ENCODE results near the gene CNTLN.
"Not testable (repeated sequence)": the region's sequence is repeated elsewhere in the genome, so short reads cannot be mapped to it uniquely, and the experiment has no call there.

The CNTLN gene

GRCh38 chr9:17134396-17135294 lies at the start of gene CNTLN:
Gene CNTLN (plus strand): TSS chr9:17135040. CDS start chr9:17135066, 26 bp downstream.
- peak; percentile 91 for DNase-seq

GRCh38 chr9:17088566-17088965 lies 46.3 kb upstream of the CNTLN start:
- DNase-seq: no peak

- DNase-seq: no peak
These were observed 44.8 kb upstream of the CNTLN start for GRCh38 chr9:17090041-17090440.

- peak; percentile 49 for DNase-seq
These were observed 18.4 kb upstream of the CNTLN start for GRCh38 chr9:17116400-17116837.

- DNase-seq: no peak
These were observed 17.5 kb upstream of the CNTLN start for GRCh38 chr9:17117372-17117771.

- no peak for DNase-seq
These were observed 14.6 kb upstream of the CNTLN start for GRCh38 chr9:17120203-17120602.

- DNase-seq: no peak
These were observed 13.6 kb upstream of the CNTLN start for GRCh38 chr9:17121264-17121663.

GRCh38 chr9:17130291-17130690 lies 4.5 kb upstream of the CNTLN start:
- no peak for DNase-seq

- DNase-seq: no peak
These were observed 4.1 kb upstream of the CNTLN start for GRCh38 chr9:17130725-17131124.

GRCh38 chr9:17131494-17131893 lies 3.3 kb upstream of the CNTLN start:
- DNase-seq: no peak

- peak; percentile 51 for DNase-seq
These were observed 688 bp downstream of the CNTLN start for GRCh38 chr9:17135295-17136160.

GRCh38 chr9:17137566-17137965 lies 2.7 kb downstream of the CNTLN start:
- no peak for DNase-seq

GRCh38 chr9:17138503-17138902 lies 3.7 kb downstream of the CNTLN start:
- no peak for DNase-seq

GRCh38 chr9:17140418-17140817 lies 5.6 kb downstream of the CNTLN start:
- DNase-seq: no peak

GRCh38 chr9:17148324-17148723 lies 13.5 kb downstream of the CNTLN start:
- DNase-seq: no peak

- no peak for DNase-seq
These were observed 24.6 kb downstream of the CNTLN start for GRCh38 chr9:17159469-17159868.

- no peak for DNase-seq
These were observed 25.5 kb downstream of the CNTLN start for GRCh38 chr9:17160327-17160726.

GRCh38 chr9:17165764-17166163 lies 30.9 kb downstream of the CNTLN start:
- no peak for DNase-seq

- DNase-seq: no peak
These were observed 31.5 kb downstream of the CNTLN start for GRCh38 chr9:17166346-17166745.

GRCh38 chr9:17171309-17172094 lies 36.7 kb downstream of the CNTLN start:
- no peak for DNase-seq

- not testable (repeated sequence) for DNase-seq
These were observed 42.7 kb downstream of the CNTLN start for GRCh38 chr9:17177496-17177895.

- no peak for DNase-seq
These were observed 50.7 kb downstream of the CNTLN start for GRCh38 chr9:17185481-17186029.

- DNase-seq: no peak
These were observed 56.2 kb downstream of the CNTLN start for GRCh38 chr9:17191082-17191481.

Measured in midbrain (tissue), 1 donor.